Astrocyte of the spinal cord (primary cell): ENCODE measurements around the gene GJD3.
A peak's percentile ranks its signal among the peaks of the same experiment; 100 is the strongest.
"Not testable (repeated sequence)": the region's sequence is repeated elsewhere in the genome, so short reads cannot be mapped to it uniquely, and the experiment has no call there.

ENCODE experiments used
- DNase-seq: peaks from one replicate; pipeline ENCODE4 v3.0.0; 2011; ENCODE audit warnings: low read depth, low spot score
- H3K4me3 ChIP-seq: 2 replicates; pipeline ENCODE4 v1.5.1; 2011; ENCODE audit warnings: low read depth, mild to moderate bottlenecking, low read length, moderate library complexity
- CTCF ChIP-seq: IDR thresholded peaks from 2 replicates; pipeline ENCODE4 v1.5.1; 2012; ENCODE audit warnings: low read depth, mild to moderate bottlenecking, low read length, inconsistent platforms
- in situ Hi-C: cut with HindIII; loops from 2 replicates; pipeline ENCODE4 v1.10.0; 2017; ENCODE audit warnings: low sequenced_read_pairs

The GJD3 gene

GRCh38 chr17:40402668-40403067 is 38.1 kb upstream of the GJD3 start:
- no peak overlapping the region for H3K4me3 ChIP-seq
- TF ChIP-seq CTCF: peak; percentile 2
- in situ Hi-C loops: no loop called here
- DNase-seq: no peak

- no peak overlapping the region for H3K4me3 ChIP-seq
- peak; percentile 65 for DNase-seq
- TF ChIP-seq CTCF: peak; percentile 56
- in situ Hi-C loops: no loop called here
Measured at GRCh38 chr17:40399185-40399584, 34.6 kb upstream of the GJD3 start.

GRCh38 chr17:40386555-40386954 is 22.0 kb upstream of the GJD3 start:
- in situ Hi-C loops, H3K4me3 ChIP-seq, DNase-seq: not testable (repeated sequence)

- H3K4me3 ChIP-seq: no peak overlapping the region
- no peak for TF ChIP-seq CTCF
- in situ Hi-C loops: no loop called here
- DNase-seq: no peak
Measured at GRCh38 chr17:40382251-40382650, 17.7 kb upstream of the GJD3 start.

- TF ChIP-seq CTCF: no peak
Measured at GRCh38 chr17:40378966-40379365, 14.4 kb upstream of the GJD3 start.

GRCh38 chr17:40377832-40378231 is 13.3 kb upstream of the GJD3 start:
- TF ChIP-seq CTCF: no peak
- in situ Hi-C loops: no loop called here
- no peak for DNase-seq

More at GRCh38 chr17:40378966-40379365, 14.4 kb upstream of the GJD3 start:
- DNase-seq: no peak
- in situ Hi-C loops: no loop called here
- no peak overlapping the region for H3K4me3 ChIP-seq

GRCh38 chr17:40376541-40376940 is 12.0 kb upstream of the GJD3 start:
- not testable (repeated sequence) for DNase-seq

More at GRCh38 chr17:40377832-40378231, 13.3 kb upstream of the GJD3 start:
- H3K4me3 ChIP-seq: no peak overlapping the region

GRCh38 chr17:40375786-40376185 is 11.2 kb upstream of the GJD3 start:
- DNase-seq, in situ Hi-C loops, H3K4me3 ChIP-seq: not testable (repeated sequence)

More at GRCh38 chr17:40376541-40376940, 12.0 kb upstream of the GJD3 start:
- H3K4me3 ChIP-seq, in situ Hi-C loops: not testable (repeated sequence)
